GM12874 (cell line): Measurements from ENCODE around the gene MYMX.
A peak's percentile ranks its signal among the peaks of the same experiment; 100 is the strongest.

Source experiments
- TF ChIP-seq, protein P1 (sequence below): IDR thresholded peaks from 2 replicates; pipeline ENCODE4 v1.5.1; 2011; ENCODE audit warnings: low read depth, mild to moderate bottlenecking, control low read depth, low read length, moderate library complexity; ENCODE audit not compliant: insufficient read depth

Gene MYMX

DNA sequence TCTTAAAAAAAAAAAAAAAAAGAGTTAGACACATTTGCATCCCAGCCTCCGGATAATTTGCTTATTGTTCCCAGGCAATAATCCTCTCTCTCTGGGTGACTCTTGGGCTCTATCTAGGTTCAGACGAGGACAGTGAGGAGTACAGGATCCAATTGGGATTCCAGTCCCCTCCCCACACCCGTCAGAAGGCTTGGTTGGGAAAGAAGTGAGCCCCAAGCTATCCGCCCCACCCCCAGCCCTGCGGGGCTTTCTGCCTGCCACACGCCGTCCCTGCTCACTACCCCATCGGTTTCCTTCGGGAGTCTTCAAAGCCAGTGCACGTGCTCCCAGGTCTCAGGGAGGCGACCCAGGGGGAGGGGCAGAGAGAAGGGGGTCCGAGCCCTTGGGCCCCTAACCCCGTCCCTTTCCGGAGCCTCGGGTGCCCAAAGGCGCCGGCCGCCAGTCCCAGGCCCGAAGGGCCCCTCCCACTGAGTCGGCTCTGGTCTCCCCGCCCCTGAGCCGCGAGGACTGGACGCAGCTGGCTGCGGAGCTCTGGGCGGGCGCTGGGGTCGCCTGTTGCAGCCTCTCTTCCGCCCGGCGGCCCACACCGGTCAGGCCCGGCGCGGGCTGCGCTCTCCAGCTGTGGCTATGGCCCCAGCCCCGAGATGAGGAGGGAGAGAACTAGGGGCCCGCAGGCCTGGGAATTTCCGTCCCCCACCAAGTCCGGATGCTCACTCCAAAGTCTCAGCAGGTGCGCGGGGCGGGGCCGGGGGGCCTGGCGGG lies 2.5 kb downstream of the MYMX start:
- TF ChIP-seq, protein P1, sequence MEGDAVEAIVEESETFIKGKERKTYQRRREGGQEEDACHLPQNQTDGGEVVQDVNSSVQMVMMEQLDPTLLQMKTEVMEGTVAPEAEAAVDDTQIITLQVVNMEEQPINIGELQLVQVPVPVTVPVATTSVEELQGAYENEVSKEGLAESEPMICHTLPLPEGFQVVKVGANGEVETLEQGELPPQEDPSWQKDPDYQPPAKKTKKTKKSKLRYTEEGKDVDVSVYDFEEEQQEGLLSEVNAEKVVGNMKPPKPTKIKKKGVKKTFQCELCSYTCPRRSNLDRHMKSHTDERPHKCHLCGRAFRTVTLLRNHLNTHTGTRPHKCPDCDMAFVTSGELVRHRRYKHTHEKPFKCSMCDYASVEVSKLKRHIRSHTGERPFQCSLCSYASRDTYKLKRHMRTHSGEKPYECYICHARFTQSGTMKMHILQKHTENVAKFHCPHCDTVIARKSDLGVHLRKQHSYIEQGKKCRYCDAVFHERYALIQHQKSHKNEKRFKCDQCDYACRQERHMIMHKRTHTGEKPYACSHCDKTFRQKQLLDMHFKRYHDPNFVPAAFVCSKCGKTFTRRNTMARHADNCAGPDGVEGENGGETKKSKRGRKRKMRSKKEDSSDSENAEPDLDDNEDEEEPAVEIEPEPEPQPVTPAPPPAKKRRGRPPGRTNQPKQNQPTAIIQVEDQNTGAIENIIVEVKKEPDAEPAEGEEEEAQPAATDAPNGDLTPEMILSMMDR = no peak

DNA sequence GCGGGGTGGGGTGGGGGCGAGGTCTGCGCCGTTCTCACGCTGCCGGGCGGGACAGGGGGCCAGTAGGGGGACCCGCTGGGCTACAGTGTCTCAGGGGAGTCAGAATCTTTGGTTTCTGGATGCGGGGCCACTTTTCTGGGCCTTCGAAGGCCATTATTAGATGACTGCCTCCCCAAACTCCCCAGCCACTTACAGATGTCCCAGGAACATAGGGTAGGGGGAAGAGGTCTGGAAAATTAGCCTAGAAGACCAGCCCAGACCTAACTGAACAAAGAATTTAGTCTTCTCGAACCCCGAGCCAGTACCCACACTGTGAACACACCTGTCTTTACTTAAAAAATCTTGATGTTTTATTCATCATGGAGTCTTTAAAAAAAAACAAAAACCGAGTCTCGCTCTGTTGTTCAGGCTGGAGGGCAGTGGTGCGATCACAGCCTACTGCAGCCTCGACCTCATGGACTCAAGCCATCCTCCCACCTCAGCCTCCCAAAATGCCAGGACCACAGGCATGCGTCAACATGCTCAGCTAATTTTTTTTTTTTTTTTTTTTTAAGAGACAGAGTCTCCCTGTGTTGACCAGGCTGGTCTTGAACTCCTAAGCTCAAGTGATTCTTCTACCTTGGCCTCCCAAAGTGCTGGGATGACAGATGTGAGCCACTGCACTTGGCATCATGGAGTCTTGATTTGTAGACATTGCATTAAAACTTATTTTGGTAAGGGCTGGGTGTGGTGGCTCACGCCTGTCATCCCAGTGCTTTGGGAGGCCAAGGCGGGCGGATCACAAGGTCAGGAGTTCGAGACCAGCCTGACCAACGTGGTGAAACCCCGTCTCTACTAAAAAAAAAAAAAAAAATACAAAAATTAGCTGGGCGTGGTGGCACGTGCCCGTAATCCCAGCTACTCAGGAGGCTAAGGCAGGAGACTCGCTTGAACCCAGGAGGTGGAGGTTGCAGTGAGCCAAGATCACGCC lies 3.4 kb downstream of the MYMX start:
- TF ChIP-seq, protein P1 = no peak

DNA sequence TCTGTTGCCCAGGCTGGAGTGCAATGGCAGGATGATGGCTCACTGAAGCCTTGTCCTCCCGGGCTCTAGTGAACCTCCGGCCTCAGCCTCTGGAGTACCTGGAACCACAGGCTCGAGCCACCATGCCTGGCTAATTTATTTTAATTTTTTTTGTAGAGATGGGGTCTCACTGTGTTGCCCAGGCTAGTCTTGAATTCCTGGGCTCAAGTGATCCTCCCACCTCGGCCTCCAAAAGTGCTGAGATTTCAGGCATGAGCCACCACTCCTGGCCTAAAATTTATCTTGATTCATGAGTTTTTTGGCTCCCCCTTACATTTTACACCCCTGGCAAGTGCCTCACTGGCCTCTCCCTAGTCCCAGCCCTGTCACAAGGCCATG lies 4.2 kb downstream of the MYMX start:
- TF ChIP-seq, protein P1 = no peak

DNA sequence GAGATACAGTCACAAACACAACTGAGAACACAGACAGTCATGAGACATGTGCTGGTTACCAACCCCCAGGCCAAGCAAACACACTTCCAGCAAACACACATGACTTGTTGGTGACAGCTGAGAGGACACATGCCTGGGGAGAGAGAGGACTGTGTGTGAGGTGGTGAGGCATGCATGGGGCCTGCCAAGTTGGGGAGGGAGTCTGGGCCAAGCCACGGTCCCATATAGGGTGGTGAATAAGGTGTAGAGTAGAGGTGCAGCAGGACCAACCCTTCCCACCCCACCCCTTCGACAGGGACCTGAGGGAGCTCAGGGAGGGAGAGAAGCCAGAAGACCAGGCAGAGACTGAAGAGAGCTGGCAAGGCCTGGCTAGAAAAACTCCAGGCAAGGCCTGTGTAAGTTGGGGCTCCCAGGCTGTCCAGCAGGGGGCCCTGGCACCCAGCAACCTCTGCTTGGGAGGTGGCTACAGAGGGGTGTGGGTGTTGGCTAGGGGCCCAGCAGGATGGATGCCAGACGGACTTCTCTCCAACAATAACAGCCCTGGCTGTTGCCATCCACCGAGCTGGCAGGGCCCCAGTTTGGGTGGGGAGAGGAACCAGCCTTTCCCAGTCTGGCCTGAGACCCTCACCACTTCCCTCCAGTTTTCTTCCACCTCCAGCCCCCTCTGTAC lies 4.7 kb downstream of the MYMX start:
- TF ChIP-seq, protein P1 = peak; percentile 98

DNA sequence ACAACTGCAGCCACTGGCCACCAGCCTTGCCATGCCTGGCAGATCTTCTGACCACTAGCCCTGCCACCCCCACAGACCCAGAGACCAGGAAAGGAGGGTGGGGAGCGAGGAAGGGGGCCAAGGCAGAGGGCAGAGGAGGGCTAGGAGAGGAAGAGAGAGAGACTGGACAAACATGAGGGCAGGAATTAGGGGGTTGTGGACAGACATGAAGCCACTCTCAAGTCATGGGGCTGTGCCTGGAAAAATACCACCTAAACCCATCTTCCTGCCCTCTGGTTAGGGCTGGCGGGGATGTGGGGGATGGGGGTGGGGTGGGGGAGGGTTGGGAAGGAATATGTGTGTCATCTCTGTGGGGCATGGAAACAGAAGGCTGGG lies 5.2 kb downstream of the MYMX start:
- TF ChIP-seq, protein P1 = no peak

DNA sequence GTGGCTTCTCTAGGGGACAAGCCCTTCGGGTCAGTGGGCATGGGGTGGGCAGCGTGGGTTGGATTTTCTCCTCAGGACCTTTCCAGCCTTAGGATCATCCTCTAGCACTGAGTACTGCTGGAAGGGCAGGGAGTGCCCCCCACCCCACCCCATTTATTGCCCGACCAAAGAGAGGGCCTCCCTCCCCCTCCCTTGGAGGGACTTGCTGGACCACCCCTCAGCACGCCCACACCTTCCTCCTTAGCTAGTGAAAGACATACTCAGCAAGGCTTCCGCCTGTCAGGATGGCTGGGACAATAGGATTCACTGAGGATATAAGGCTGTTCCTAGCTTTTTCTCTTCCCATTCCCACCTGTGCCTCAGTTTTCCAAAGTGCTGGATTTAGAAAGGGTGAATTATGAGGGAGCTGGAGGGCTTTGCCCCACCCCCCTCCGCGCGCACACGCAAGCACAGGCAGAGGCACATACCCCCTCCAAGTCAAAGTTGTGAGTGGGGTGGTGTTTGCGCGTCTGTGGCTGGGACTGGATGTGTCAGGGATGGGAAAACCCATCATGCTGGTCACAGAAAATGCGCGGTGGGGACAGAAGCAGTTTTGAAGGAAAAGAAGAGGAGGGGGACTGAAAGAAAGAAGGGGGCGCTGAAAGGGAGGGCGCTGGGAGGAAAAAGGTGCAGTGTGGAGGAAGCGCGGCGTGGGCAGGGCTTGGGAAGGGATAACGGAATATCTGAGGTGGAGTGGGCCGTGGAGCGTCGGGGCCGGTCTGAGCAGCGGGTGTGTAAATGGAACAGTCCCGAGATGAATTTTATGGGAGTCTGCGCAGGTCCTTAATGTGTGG lies 6.0 kb downstream of the MYMX start:
- TF ChIP-seq, protein P1 = no peak
